ENCODE data around the gene SMAD6.
A peak's percentile ranks its signal among the peaks of the same experiment; 100 is the strongest.

SMAD6 gene

GRCh38 chr15:66777596-66778313, 75.7 kb downstream of the SMAD6 start:
- TF ChIP-seq CTCF (IDR thresholded peaks at IDR 0.05; ENCODE audit: low read length, missing control alignments) = no peak
- H3K4me3 ChIP-seq (replicated peaks; ENCODE audit: low read depth, low read length) = no peak overlapping the region
- DNase-seq (ENCODE audit: low read depth) = no peak

- no peak overlapping the region for H3K4me3 ChIP-seq (replicated peaks; ENCODE audit: low read depth, low read length)
- TF ChIP-seq CTCF (IDR thresholded peaks at IDR 0.05; ENCODE audit: low read length, missing control alignments) = no peak
- DNase-seq (ENCODE audit: low read depth) = no peak
Observed at GRCh38 chr15:66778314-66778665, 76.3 kb downstream of the SMAD6 start.

- no peak for DNase-seq (ENCODE audit: low read depth)
- TF ChIP-seq CTCF (IDR thresholded peaks at IDR 0.05; ENCODE audit: low read length, missing control alignments) = no peak
Observed at GRCh38 chr15:66778716-66779115, 76.7 kb downstream of the SMAD6 start.

GRCh38 chr15:66779331-66780009, 77.4 kb downstream of the SMAD6 start:
- no peak for TF ChIP-seq CTCF (IDR thresholded peaks at IDR 0.05; ENCODE audit: low read length, missing control alignments)
- no peak overlapping the region for H3K4me3 ChIP-seq (replicated peaks; ENCODE audit: low read depth, low read length)
- DNase-seq (ENCODE audit: low read depth) = no peak

More at GRCh38 chr15:66778716-66779115, 76.7 kb downstream of the SMAD6 start:
- H3K4me3 ChIP-seq (replicated peaks; ENCODE audit: low read depth, low read length) = no peak overlapping the region

- DNase-seq (ENCODE audit: low read depth) = peak; percentile 67
- TF ChIP-seq CTCF (IDR thresholded peaks at IDR 0.05; ENCODE audit: low read length, missing control alignments) = no peak
- no peak overlapping the region for H3K4me3 ChIP-seq (replicated peaks; ENCODE audit: low read depth, low read length)
Observed at GRCh38 chr15:66780172-66780972, 78.3 kb downstream of the SMAD6 start.

- no peak for TF ChIP-seq CTCF (IDR thresholded peaks at IDR 0.05; ENCODE audit: low read length, missing control alignments)
- H3K4me3 ChIP-seq (replicated peaks; ENCODE audit: low read depth, low read length) = no peak overlapping the region
- DNase-seq (ENCODE audit: low read depth) = no peak
Observed at GRCh38 chr15:66780973-66781718, 79.1 kb downstream of the SMAD6 start.

Data from fibroblast of pulmonary artery (primary cell).